Natural killer cell treated with Interleukin-12 subunit alpha and Interleukin-12 subunit beta and Interleukin-15 and Interleukin-18, amount 100 ng/mL, for 72 hours (primary cell): ENCODE measurements around the gene BCAS3. TPM values are rescaled to one million over a fixed set of nuclear protein-coding genes. Genes with fewer than 3 reads are reported as not detected.

Experiments used
- ATAC-seq, 2 donors: fragments of 150-1000 bp; cut with Tn5 transposase in 1 of 2; sonication (Bioruptor Pico), chemical (Tn5 transposase) in 1 of 2; 2 replicates each; pipeline ENCODE4 v1.10.0; 2021
- DNase-seq: peaks from one replicate; pipeline ENCODE4 v3.0.0; 2022; ENCODE audit warnings: low spot score
- H3K27ac Mint-ChIP-seq, 2 donors: 1 replicate in 1 of 2; 2 replicates in 1 of 2; pipeline ENCODE4 v1.8.0; 2022; ENCODE audit warnings: mixed read lengths in 2 of 2, mild to moderate bottlenecking in 1 of 2, moderate library complexity in 1 of 2
- H3K27me3 Mint-ChIP-seq, 2 donors: 1 replicate in 1 of 2; 2 replicates in 1 of 2; pipeline ENCODE4 v1.8.0; 2022; ENCODE audit warnings: mixed read lengths in 2 of 2
- H3K36me3 Mint-ChIP-seq: one replicate; pipeline ENCODE4 v1.8.0; 2022; ENCODE audit warnings: mixed read lengths
- H3K4me1 Mint-ChIP-seq, 2 donors: 1 replicate in 1 of 2; 2 replicates in 1 of 2; pipeline ENCODE4 v1.8.0; 2022; ENCODE audit warnings: low read depth in 2 of 2, mixed read lengths in 2 of 2, mild to moderate bottlenecking in 1 of 2
- H3K4me3 Mint-ChIP-seq: one replicate; pipeline ENCODE4 v1.8.0; 2022; ENCODE audit warnings: mixed read lengths
- H3K9me3 Mint-ChIP-seq: 2 replicates; pipeline ENCODE4 v1.8.0; 2022; ENCODE audit warnings: mixed read lengths
- total RNA-seq, 2 donors: library from RNA; stranded (reverse); gene quantifications; one replicate each; pipeline ENCODE4 v1.2.3, GENCODE V29; 2022

Gene BCAS3
- total RNA-seq, 2 donors from 2014 or later: 19.5 to 26.4 TPM

DNA sequence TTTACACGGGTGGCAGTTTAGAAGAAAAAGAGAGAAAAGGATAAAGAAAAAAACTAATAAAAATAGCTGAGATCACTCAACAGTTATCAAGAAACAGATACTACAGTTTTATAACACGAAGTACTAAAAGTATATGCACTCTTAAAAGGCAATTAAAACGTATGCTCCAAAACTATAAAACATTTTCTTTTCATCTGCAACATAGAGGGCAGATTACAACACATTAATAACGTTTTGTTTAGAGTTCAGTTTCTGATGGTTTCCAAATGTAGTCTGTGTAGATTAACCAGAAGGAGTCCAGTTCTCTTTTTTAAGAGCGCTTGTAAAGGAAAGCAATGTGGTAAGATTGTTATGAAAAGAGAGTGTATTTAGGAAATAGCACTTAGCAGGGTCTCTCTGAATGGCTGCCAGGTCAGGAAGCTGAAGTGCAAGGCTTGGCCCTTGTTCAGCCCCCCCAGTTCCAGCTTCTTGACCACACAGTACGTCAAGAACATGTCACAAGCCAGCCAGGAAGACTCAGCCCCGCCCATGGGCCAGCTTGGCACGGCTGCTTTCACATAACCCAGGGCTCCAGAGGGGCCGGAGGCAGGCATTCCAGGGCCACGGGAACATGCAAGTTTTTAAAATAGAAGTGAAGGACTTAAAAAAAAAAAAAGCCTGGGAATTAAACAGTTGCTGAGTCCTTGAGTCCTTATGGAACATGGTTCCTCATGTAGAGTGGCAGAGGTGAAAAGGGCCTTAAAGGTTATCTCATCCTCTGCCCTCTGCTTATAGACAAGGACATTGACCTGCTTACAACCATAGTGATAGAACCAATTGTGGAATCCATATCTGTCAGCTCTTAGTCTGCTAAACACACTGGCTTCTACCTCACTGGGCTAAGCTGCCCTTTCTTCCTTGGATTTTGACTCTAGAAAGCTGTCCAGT, 574.6 kb downstream of the BCAS3 start:
- no peaks in the 10 kb centered on the region for H3K36me3 Mint-ChIP-seq
- H3K27me3 Mint-ChIP-seq: no peaks in the 10 kb centered on the region
- DNase-seq (peak; percentile 86), ATAC-seq (peak; percentile 91 to 95)
- H3K27ac Mint-ChIP-seq: peak overlapping the region; percentile 84 to 94
- H3K4me1 Mint-ChIP-seq: peaks cover 41% of the 10 kb centered on the region in 2 donors
- no peaks in the 10 kb centered on the region for H3K9me3 Mint-ChIP-seq
- H3K4me3 Mint-ChIP-seq: peak overlapping the region; percentile 62

- H3K4me1 Mint-ChIP-seq: peaks cover 36 to 38% of the 10 kb centered on the region in 2 donors
- ATAC-seq (no peak), DNase-seq (no peak)
- H3K4me3 Mint-ChIP-seq: no peak overlapping the region
- H3K36me3 Mint-ChIP-seq: no peaks in the 10 kb centered on the region
- H3K27ac Mint-ChIP-seq: peak overlapping the region in 1 of 2 donors; percentile 94
- H3K9me3 Mint-ChIP-seq: no peaks in the 10 kb centered on the region
- H3K27me3 Mint-ChIP-seq: no peaks in the 10 kb centered on the region
Observed at GRCh38 chr17:61253362-61253761, 575.7 kb downstream of the BCAS3 start.

DNA sequence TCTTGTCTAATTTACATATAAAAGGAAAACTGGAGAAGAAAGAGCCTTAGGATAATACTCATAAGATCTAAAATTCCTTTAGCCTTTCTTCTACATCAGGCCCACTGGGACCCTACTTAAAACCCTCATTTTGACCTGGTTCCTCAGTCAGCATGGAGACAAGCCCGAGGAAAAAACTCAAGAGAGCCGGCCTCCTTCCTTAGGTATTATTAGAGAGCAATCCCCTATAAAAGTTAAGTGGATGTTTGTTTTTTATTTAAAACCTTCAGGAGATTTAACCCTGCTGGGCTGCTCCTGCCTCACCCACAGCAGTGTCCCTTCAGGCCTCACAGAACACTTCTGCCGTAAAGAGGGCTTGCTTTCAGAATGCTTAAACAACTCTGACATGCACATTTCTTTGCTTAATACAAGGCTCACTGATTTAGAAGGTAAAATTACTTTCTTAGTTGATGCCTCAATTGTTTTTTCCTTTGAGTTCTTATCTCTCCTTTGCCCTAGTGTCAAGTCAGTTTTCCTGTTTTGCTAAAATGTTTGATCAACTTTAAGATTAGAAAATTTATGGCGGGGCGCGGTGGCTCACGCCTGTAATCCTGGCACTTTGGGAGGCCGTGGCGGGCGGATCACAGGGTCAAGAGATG, 576.4 kb downstream of the BCAS3 start:
- Mint-ChIP-seq H3K4me1 (peaks cover 34 to 35% of the 10 kb centered on the region in 2 donors), H3K36me3 (no peaks in the 10 kb centered on the region), H3K4me3 (no peak overlapping the region), H3K9me3 (no peaks in the 10 kb centered on the region), H3K27ac (peak overlapping the region in 1 of 2 donors; percentile 94), H3K27me3 (no peaks in the 10 kb centered on the region)
- ATAC-seq (no peak), DNase-seq (no peak)

DNA sequence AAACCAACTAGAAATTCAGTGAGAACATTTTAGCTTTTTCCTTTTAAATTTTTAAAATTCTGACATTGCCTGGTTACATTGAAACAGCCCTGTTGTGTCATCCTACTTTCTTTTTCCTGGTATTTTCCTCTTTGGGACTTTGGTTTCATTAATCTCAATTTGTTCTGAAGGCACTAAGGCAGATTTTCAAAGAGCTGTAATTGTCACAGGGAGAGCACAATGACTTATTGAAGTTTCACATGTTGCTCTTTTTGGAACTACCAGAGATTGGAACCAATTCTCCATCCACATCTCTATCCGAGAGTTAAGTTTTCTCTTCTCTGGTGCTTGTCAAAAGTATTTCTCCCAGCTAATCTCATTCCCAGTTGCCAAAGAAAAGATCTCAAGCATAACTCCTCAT, 577.3 kb downstream of the BCAS3 start:
- peak overlapping the region in 1 of 2 donors; percentile 15 for H3K27ac Mint-ChIP-seq
- no peak for ATAC-seq
- peaks cover 31 to 32% of the 10 kb centered on the region in 2 donors for H3K4me1 Mint-ChIP-seq
- no peaks in the 10 kb centered on the region for H3K9me3 Mint-ChIP-seq
- no peak for DNase-seq
- H3K36me3 Mint-ChIP-seq: no peaks in the 10 kb centered on the region
- H3K4me3 Mint-ChIP-seq: no peak overlapping the region
- no peaks in the 10 kb centered on the region for H3K27me3 Mint-ChIP-seq

- Mint-ChIP-seq H3K36me3 (no peaks in the 10 kb centered on the region), H3K27ac (no peak overlapping the region), H3K27me3 (no peaks in the 10 kb centered on the region), H3K4me3 (no peak overlapping the region), H3K9me3 (no peaks in the 10 kb centered on the region), H3K4me1 (peaks cover 24 to 25% of the 10 kb centered on the region in 2 donors)
- no peak for ATAC-seq
- no peak for DNase-seq
Observed at GRCh38 chr17:61255647-61256046, 578.0 kb downstream of the BCAS3 start.

DNA sequence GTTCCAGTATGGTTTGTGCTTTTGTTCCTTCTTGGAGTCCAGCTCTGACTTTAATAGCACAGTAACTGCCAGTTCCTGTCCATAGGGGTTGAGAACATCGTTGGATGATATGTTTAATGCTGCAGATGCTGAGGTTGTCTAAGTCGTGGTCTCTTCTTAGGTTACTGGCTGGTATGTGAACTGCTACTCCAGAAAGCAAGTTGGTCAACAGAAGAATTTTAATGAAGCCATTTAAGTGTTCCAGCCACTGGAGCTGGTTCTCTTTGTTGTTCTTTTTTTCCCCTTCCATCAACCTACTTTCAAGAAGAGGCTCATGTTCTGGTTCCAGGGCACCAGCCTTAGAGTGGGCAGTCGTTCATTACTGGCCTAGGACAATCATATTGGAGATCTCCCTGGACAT, 581.7 kb downstream of the BCAS3 start:
- ATAC-seq: no peak

DNA sequence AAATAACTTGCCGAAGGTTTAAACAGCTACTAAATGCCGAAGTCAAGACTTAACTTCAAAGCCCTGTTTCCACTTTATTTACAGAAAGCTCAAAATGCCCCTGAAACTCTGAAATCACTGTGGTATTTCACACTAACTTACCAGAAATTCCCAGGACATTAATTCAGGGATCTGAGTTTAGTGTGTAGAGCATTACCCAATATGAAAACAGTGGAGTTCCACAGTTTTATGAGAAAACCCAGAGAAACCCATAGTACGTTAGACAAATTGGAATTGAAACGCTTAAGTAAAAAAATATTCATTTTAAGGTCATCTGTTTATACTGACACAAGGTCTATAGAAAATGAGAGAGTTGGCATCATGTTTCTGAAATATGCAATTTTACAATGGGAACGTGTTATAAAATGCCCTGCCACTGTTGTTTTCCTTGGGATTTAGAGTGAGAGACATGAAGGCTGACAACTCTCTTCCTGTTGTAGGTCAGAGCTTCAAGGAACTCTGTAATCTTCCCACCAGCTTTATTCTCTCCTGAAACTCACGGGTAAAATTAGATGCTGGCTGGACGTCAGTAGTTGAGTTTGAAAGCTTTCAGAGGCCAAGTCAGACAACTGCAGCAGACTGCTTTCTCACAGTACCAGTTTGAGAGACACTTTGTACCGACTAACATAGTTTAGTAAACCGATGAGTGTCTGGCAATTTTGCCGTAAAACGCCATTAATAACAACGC, 582.6 kb downstream of the BCAS3 start:
- no peaks in the 10 kb centered on the region for H3K9me3 Mint-ChIP-seq
- no peak overlapping the region for H3K4me3 Mint-ChIP-seq
- DNase-seq: no peak
- H3K27me3 Mint-ChIP-seq: no peaks in the 10 kb centered on the region
- peaks cover 0 to 5% of the 10 kb centered on the region in 2 donors for H3K4me1 Mint-ChIP-seq
- no peak for ATAC-seq
- H3K27ac Mint-ChIP-seq: no peak overlapping the region
- no peaks in the 10 kb centered on the region for H3K36me3 Mint-ChIP-seq

More for the DNA sequence above, 581.7 kb downstream of the BCAS3 start:
- Mint-ChIP-seq H3K27ac (no peak overlapping the region), H3K9me3 (no peaks in the 10 kb centered on the region), H3K36me3 (no peaks in the 10 kb centered on the region), H3K27me3 (no peaks in the 10 kb centered on the region), H3K4me1 (peaks cover 0 to 9% of the 10 kb centered on the region in 2 donors), H3K4me3 (no peak overlapping the region)
- DNase-seq: no peak

DNA sequence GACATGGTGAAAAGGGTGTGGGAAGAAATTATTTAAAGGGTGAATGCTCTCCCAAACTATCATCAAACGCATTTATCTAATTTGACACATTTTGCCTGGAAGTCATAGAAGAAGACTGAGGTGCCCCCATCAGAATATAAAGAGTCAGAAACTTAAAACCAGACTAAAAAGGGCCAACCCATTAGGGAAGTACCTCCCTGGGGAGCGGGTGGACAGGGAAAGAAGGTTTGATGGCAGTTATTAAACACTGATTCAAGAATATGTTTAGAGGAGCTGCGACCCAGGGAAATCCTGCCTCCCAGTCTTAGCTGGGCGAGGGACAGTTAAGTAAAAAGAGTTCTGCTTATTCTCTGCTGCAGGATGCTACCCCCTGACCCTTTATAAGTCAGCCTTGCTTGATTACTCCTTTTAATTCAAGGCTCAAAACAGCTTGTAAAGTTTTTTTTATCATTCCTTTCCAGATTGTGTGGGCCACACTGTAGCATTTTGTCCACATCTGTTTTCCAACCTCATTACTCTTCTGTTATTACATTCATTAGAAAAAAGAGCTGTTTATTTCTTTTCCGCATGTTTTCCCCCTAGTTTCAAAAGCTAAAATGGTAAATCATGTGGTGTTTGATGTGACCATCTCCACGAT, 583.5 kb downstream of the BCAS3 start:
- H3K27me3 Mint-ChIP-seq: no peaks in the 10 kb centered on the region
- no peaks in the 10 kb centered on the region for H3K9me3 Mint-ChIP-seq
- no peaks in the 10 kb centered on the region for H3K36me3 Mint-ChIP-seq
- no peak overlapping the region for H3K27ac Mint-ChIP-seq
- H3K4me3 Mint-ChIP-seq: no peak overlapping the region
- H3K4me1 Mint-ChIP-seq: peaks cover 0 to 3% of the 10 kb centered on the region in 2 donors
- ATAC-seq (no peak), DNase-seq (no peak)

DNA sequence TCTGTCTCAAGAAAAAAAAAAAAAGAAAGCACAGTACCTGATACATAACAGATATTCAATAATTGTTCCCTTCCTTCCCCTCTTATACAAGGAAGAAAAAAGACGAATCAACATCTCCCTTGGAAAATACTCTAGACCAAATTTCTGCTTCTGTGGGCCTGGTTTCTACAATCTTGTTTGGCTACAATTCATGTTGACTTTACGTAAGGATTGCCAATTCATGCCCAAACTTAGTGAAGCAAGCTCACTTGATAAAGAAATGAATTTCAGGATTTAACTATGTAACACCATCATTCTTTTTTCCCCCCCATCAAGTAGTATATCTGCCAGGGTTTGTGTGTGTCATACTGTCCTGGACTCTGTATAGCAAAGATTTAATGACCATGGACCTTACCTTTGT, 587.7 kb downstream of the BCAS3 start:
- H3K4me1 Mint-ChIP-seq: peaks cover 0 to 3% of the 10 kb centered on the region in 2 donors
- ATAC-seq (no peak), DNase-seq (no peak)
- H3K27ac Mint-ChIP-seq: no peak overlapping the region
- no peaks in the 10 kb centered on the region for H3K27me3 Mint-ChIP-seq
- H3K9me3 Mint-ChIP-seq: no peaks in the 10 kb centered on the region
- no peak overlapping the region for H3K4me3 Mint-ChIP-seq
- no peaks in the 10 kb centered on the region for H3K36me3 Mint-ChIP-seq

- ATAC-seq (no peak), DNase-seq (no peak)
- Mint-ChIP-seq H3K27me3 (no peaks in the 10 kb centered on the region), H3K9me3 (no peaks in the 10 kb centered on the region), H3K27ac (no peak overlapping the region), H3K4me1 (peaks cover 0 to 3% of the 10 kb centered on the region in 2 donors), H3K36me3 (no peaks in the 10 kb centered on the region), H3K4me3 (no peak overlapping the region)
Observed at GRCh38 chr17:61267847-61268246, 590.2 kb downstream of the BCAS3 start.

GRCh38 chr17:61275395-61275794, 597.7 kb downstream of the BCAS3 start:
- DNase-seq (no peak), ATAC-seq (no peak)
- Mint-ChIP-seq H3K36me3 (no peaks in the 10 kb centered on the region), H3K27ac (no peak overlapping the region), H3K4me3 (no peak overlapping the region), H3K9me3 (no peaks in the 10 kb centered on the region), H3K27me3 (no peaks in the 10 kb centered on the region), H3K4me1 (peaks cover 18 to 24% of the 10 kb centered on the region in 2 donors)

DNA sequence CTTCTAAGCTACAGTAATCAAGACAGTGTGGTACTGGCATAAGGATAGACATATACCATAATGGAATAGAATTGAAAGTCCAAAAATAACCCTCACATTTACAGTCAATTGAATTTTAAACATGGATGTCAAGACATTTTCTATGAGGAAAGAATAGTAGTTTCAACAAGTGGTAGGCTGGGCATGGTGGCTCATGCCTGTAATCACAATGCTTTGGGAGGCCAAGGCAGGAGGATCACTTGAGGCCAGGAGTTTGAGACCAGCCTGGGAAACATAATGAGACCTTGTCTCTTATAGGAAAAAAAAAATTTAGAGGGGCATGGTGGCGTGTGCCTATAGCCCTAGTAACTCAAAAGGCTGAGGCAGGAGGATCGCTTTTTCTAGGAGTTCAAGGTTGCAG, 599.2 kb downstream of the BCAS3 start:
- Mint-ChIP-seq H3K36me3 (no peaks in the 10 kb centered on the region), H3K4me3 (no peak overlapping the region), H3K27ac (no peak overlapping the region), H3K4me1 (peaks cover 22 to 24% of the 10 kb centered on the region in 2 donors), H3K9me3 (no peaks in the 10 kb centered on the region), H3K27me3 (no peaks in the 10 kb centered on the region)
- DNase-seq: no peak
- ATAC-seq: no peak

DNA sequence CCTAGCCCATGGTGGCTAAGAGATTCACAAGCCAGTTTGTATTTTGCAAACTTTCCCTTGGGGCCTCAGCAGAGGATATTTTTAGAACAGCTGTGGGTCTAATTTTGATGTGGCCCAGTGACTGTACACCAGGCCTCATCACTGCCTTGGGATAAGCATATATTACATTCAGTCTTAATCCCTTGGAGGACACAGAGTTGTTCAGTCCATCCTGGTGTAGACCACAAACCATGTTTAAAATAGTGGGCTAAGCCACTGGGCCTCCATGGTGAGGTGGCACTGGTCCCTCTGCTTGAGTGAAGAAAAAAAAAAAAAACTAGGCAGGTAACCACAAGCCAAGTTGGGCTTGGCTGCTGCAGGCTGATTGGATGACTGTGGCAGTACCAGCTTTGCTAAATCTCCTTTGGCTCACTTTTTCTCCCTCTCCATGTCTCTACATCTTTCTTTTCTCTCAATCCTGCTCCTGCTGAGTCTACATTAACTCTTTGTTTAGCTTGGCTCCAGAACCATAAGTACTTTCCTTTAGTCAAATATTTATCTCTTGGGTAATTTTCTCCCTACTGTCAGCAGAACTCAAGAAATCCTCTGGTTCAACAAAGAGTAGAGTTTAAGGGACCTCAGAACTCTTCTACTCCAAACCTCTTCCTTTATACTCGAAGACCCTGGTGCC, 602.0 kb downstream of the BCAS3 start:
- DNase-seq (no peak), ATAC-seq (peak; percentile 55 to 66)
- peak overlapping the region in 1 of 2 donors; percentile 52 for H3K27ac Mint-ChIP-seq
- H3K4me3 Mint-ChIP-seq: peak overlapping the region; percentile 27
- H3K27me3 Mint-ChIP-seq: no peaks in the 10 kb centered on the region
- peaks cover 5% of the 10 kb centered on the region for H3K9me3 Mint-ChIP-seq
- no peaks in the 10 kb centered on the region for H3K36me3 Mint-ChIP-seq
- peaks cover 29 to 32% of the 10 kb centered on the region in 2 donors for H3K4me1 Mint-ChIP-seq
